NT2/D1 (cell line): Measurements from ENCODE around the gene POMC.

Experiments used
- DNase-seq: peaks from one replicate; pipeline ENCODE4 v3.0.0-alpha.2; 2011; ENCODE audit warnings: low read depth, low spot score
- H3K27me3 ChIP-seq: 2 replicates; pipeline ENCODE4 v1.6.0; 2011; ENCODE audit warnings: mild to moderate bottlenecking; ENCODE audit not compliant: insufficient read length, insufficient read depth
- H3K36me3 ChIP-seq: 2 replicates; pipeline ENCODE4 v1.6.1; 2011; ENCODE audit warnings: mild to moderate bottlenecking, low read length, mixed read lengths; ENCODE audit not compliant: insufficient read depth, insufficient read length
- H3K4me1 ChIP-seq: 2 replicates; pipeline ENCODE4 v1.5.1; 2011; ENCODE audit not compliant: insufficient read depth, insufficient read length
- H3K4me3 ChIP-seq: 2 replicates; pipeline ENCODE4 v1.5.1; 2011; ENCODE audit warnings: low read depth; ENCODE audit not compliant: insufficient read length
- H3K9ac ChIP-seq: 2 replicates; pipeline ENCODE4 v1.6.0; 2011; ENCODE audit warnings: low read depth; ENCODE audit not compliant: insufficient read length
- H3K9me3 ChIP-seq: 2 replicates; pipeline ENCODE4 v1.5.1; 2011; ENCODE audit warnings: mild to moderate bottlenecking, low read length; ENCODE audit not compliant: insufficient read depth
- SUZ12 ChIP-seq: IDR thresholded peaks from 2 replicates; pipeline ENCODE4 v1.6.1; 2011; ENCODE audit not compliant: insufficient read length, insufficient read depth; ENCODE audit errors: extremely low read depth
- YY1 ChIP-seq: IDR thresholded peaks from 2 replicates; pipeline ENCODE4 v1.6.1; 2011; ENCODE audit not compliant: insufficient read length, insufficient read depth
- ZNF274 ChIP-seq: IDR thresholded peaks from 2 replicates; pipeline ENCODE4 v1.6.1; 2011; ENCODE audit warnings: mild to moderate bottlenecking, low read depth, low read length

POMC gene

GRCh38 chr2:25204190-25204838 lies 35.9 kb upstream of the POMC start:
- H3K4me1 ChIP-seq: no peaks in the 10 kb centered on the region
- TF ChIP-seq SUZ12: no peak
- no peak for TF ChIP-seq ZNF274
- TF ChIP-seq YY1: no peak
- no peaks in the 10 kb centered on the region for H3K36me3 ChIP-seq
- no peak overlapping the region for H3K9ac ChIP-seq
- no peak for DNase-seq
- H3K9me3 ChIP-seq: no peaks in the 10 kb centered on the region
- no peak overlapping the region for H3K4me3 ChIP-seq
- no peaks in the 10 kb centered on the region for H3K27me3 ChIP-seq

- no peaks in the 10 kb centered on the region for H3K27me3 ChIP-seq
- peaks cover 2% of the 10 kb centered on the region for H3K4me1 ChIP-seq
- H3K9me3 ChIP-seq: no peaks in the 10 kb centered on the region
- no peaks in the 10 kb centered on the region for H3K36me3 ChIP-seq
- H3K4me3 ChIP-seq: no peak overlapping the region
- no peak overlapping the region for H3K9ac ChIP-seq
- DNase-seq: no peak
- no peak for TF ChIP-seq ZNF274
- no peak for TF ChIP-seq SUZ12
- TF ChIP-seq YY1: no peak
Observed at GRCh38 chr2:25202275-25202674, 33.9 kb upstream of the POMC start.

GRCh38 chr2:25201794-25202193 lies 33.4 kb upstream of the POMC start:
- peaks cover 2% of the 10 kb centered on the region for H3K4me1 ChIP-seq
- H3K4me3 ChIP-seq: no peak overlapping the region
- no peak for TF ChIP-seq ZNF274
- TF ChIP-seq YY1: no peak
- TF ChIP-seq SUZ12: no peak
- H3K27me3 ChIP-seq: no peaks in the 10 kb centered on the region
- no peak overlapping the region for H3K9ac ChIP-seq
- H3K36me3 ChIP-seq: no peaks in the 10 kb centered on the region
- DNase-seq: no peak
- no peaks in the 10 kb centered on the region for H3K9me3 ChIP-seq

- Histone ChIP-seq H3K9ac (no peak overlapping the region), H3K4me1 (peaks cover 2% of the 10 kb centered on the region), H3K4me3 (no peak overlapping the region), H3K9me3 (no peaks in the 10 kb centered on the region), H3K27me3 (no peaks in the 10 kb centered on the region), H3K36me3 (no peaks in the 10 kb centered on the region)
- no peak for DNase-seq
- TF ChIP-seq YY1: no peak
- no peak for TF ChIP-seq SUZ12
- no peak for TF ChIP-seq ZNF274
Observed at GRCh38 chr2:25201265-25201664, 32.9 kb upstream of the POMC start.

- TF ChIP-seq ZNF274 (no peak), SUZ12 (no peak), YY1 (no peak)
- H3K9ac ChIP-seq: no peak overlapping the region
- H3K4me1 ChIP-seq: peaks cover 3% of the 10 kb centered on the region
- no peak overlapping the region for H3K4me3 ChIP-seq
- no peaks in the 10 kb centered on the region for H3K27me3 ChIP-seq
- no peaks in the 10 kb centered on the region for H3K36me3 ChIP-seq
- no peaks in the 10 kb centered on the region for H3K9me3 ChIP-seq
- no peak for DNase-seq
Observed at GRCh38 chr2:25198576-25198975, 30.2 kb upstream of the POMC start.

GRCh38 chr2:25198209-25198525 lies 29.8 kb upstream of the POMC start:
- no peaks in the 10 kb centered on the region for H3K27me3 ChIP-seq
- H3K9ac ChIP-seq: peak overlapping the region; percentile 42
- TF ChIP-seq ZNF274: no peak
- no peak for TF ChIP-seq SUZ12
- TF ChIP-seq YY1: no peak
- no peak for DNase-seq
- peaks cover 3% of the 10 kb centered on the region for H3K4me1 ChIP-seq
- no peak overlapping the region for H3K4me3 ChIP-seq
- H3K9me3 ChIP-seq: no peaks in the 10 kb centered on the region
- no peaks in the 10 kb centered on the region for H3K36me3 ChIP-seq

- H3K27me3 ChIP-seq: no peaks in the 10 kb centered on the region
- TF ChIP-seq SUZ12 (no peak), YY1 (no peak), ZNF274 (no peak)
- H3K9me3 ChIP-seq: no peaks in the 10 kb centered on the region
- H3K9ac ChIP-seq: peak overlapping the region; percentile 42
- no peaks in the 10 kb centered on the region for H3K36me3 ChIP-seq
- no peak for DNase-seq
- H3K4me3 ChIP-seq: no peak overlapping the region
- H3K4me1 ChIP-seq: peaks cover 3% of the 10 kb centered on the region
Observed at GRCh38 chr2:25197336-25198208, 29.2 kb upstream of the POMC start.

- H3K27me3 ChIP-seq: no peaks in the 10 kb centered on the region
- H3K36me3 ChIP-seq: no peaks in the 10 kb centered on the region
- DNase-seq: no peak
- no peaks in the 10 kb centered on the region for H3K9me3 ChIP-seq
- H3K4me3 ChIP-seq: no peak overlapping the region
- TF ChIP-seq YY1 (no peak), SUZ12 (no peak), ZNF274 (no peak)
- peaks cover 3% of the 10 kb centered on the region for H3K4me1 ChIP-seq
- no peak overlapping the region for H3K9ac ChIP-seq
Observed at GRCh38 chr2:25194576-25195122, 26.3 kb upstream of the POMC start.
